Left lobe of liver (tissue), 1 donor: ENCODE measurements around the gene OR5H15. TPM values are rescaled to one million over a fixed set of nuclear protein-coding genes. Genes with fewer than 3 reads are reported as not detected.

Experiments
- total RNA-seq: library from RNA; stranded (reverse); gene quantifications from one replicate; pipeline ENCODE4 v1.2.1, GENCODE V29; 2021
- donor health status: DM: no; HTN: yes; CAD: no.

OR5H15 gene
- total RNA-seq, 1 donor from 2014 or later: not detected

Other genes starting within 250 kb of the OR5H15 start
- gene RIOX2, start 194.3 kb upstream of the OR5H15 start, total RNA-seq: 10.1 TPM
- not detected for gene GABRR3, start 131.4 kb upstream of the OR5H15 start, total RNA-seq
- not detected for gene OR5AC2, start 79.5 kb upstream of the OR5H15 start, total RNA-seq
- gene OR5H1, start 36.0 kb upstream of the OR5H15 start, total RNA-seq: not detected
- not detected for gene OR5H14, start 19.2 kb upstream of the OR5H15 start, total RNA-seq
- not detected for gene OR5H6, start 97.5 kb downstream of the OR5H15 start, total RNA-seq
- not detected for gene OR5H2, start 115.8 kb downstream of the OR5H15 start, total RNA-seq
- gene OR5K4, start 187.2 kb downstream of the OR5H15 start, total RNA-seq: not detected
- gene OR5K3, start 224.0 kb downstream of the OR5H15 start, total RNA-seq: not detected